HG03159 (cell line): Measurements from ENCODE around the gene LLPH.

Experiments used
- ATAC-seq: cut with Tn5 transposase; IDR thresholded peaks from one replicate; pipeline ENCODE4 v1.9.1; 2021; ENCODE audit warnings: mild to moderate bottlenecking, moderate library complexity; ENCODE audit not compliant: unreplicated experiment

The LLPH gene

DNA sequence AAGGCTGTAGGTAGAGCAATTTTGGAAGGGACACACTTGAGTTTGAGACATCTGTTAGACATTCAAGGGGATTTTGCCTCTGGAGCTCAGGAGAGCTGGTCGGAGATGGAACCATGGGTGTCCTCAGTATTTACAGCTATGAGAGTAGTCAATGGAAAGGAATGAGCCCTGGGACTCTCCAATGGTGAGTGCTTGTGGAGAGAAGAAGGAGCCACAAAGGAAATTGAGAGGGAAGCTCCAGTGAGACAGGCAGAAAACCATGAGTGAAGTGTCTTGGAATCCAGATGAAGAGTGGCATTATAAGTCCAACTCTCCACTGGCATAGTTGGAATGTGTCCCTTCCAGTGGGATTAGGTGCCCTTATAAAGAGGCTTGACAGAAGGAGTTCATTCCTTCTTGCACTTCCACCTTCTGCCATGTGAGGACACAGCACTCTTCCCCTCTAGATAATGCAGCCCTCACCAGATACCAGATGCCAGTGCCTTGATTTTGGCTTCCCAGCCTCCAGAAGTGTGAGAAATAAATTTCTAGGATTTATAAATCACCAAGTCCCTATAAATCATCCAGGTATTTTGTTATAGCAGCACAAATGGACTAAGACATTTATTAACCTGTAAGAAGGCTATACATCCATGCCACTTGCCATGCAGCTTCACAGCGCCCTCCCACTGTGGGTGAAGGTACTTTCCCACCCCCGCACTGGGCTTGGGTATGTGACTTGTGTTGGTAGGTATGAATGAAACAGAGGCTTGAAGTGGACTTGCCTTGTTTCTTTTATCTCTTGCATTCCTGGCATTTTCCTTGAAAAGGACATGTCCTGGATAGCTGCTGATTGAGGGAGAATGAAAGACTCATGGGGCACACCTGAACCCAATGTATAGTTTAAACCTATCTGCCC lies 27.3 kb downstream of the LLPH start:
- ATAC-seq: no peak

DNA sequence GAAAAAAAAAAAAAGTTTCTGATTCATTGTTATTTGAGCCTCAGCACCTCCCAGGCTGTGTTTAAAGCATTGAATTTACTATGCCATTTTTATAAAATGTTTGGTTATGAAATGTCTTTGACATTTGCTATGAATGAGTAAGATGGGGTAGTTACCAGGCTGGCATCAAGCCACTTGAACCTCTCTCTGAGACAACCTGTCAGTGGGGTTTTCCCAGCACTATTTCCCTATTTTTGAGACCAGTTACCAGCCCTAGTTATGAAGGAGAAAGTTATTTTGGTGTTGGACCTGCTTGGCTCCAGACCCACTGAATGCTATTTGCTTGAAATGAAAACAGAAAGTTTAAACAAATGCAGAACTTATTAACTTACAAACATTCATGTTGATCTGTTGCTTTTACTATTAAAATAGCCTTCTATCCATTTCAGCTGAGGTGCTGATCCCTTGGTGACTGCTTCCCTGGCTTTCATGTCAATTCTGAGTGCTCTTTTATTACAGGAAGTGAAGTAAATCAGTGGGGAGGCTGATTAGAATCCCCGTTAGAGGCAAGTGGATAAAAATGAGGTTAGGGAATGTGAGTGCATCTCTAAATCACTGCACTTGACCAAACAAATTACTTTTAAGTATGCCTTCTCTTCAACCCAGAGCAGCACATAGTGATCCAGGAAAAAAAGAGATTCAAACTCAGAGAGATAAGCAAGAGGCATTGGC lies 37.8 kb downstream of the LLPH start:
- ATAC-seq: peak; percentile 50

DNA sequence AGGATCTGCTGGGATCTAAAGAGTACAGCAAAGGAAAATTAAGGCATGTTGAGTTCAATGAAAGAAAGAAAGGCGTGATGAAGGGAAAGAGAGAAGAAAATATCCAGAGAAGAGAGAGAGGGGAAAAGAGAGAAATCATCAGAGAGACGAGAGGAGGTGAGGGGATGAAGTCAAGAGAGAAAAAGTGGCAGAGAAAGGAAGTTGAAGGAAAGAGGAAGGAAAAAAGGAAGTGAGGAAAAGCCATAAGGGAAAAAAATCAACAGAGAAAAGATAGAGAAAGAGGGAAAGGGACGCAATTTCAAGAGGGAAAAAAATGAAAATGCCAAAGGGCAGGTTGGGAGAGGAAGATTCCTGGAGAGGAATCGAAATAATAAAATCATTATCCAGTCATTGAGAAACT lies 40.4 kb downstream of the LLPH start:
- no peak for ATAC-seq

DNA sequence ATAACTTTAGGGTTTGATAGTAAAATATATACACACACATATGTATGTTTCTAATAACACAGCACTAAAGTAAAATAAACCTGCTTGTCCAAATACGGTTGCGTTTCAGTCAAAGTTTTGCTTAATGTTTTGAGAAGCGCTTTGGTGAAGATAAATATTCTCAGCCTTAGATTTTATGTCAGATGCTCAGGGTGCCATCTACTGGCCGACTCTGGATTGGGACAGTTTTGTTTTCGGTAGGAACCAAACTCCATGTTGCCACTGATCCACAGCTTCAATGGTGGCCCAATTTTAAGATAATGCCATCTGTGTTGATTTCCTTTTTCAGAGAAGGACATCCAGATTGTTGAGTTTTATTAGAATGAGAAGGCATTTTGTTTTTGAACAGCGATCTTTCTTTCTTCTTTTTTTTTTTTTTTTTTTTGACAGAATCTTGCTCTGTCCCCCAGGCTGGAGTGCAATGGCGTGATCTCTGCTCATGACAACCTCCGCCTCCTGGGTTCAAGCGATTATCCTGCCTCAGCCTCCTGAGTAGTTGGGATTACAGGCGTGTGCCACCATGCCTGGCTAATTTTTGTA lies 43.1 kb downstream of the LLPH start:
- ATAC-seq: peak; percentile 88

DNA sequence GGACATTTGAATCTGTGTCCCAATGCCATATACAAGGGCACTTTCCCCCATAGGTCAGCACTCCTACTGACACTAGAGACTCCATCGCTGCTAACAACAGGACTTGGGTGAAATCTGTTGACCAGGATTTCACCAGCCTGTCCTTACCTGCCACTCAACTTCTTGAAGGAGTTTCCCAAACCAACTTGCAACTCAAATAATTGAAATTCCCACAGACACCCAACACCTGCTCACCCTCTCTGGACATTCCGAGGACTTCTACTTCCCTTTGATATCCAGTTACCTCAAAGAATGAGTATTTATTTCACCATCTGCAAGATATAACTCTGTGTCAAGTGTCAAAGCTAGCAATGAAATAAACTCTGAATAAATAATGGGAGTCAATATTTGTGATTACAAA lies 44.6 kb downstream of the LLPH start:
- no peak for ATAC-seq

DNA sequence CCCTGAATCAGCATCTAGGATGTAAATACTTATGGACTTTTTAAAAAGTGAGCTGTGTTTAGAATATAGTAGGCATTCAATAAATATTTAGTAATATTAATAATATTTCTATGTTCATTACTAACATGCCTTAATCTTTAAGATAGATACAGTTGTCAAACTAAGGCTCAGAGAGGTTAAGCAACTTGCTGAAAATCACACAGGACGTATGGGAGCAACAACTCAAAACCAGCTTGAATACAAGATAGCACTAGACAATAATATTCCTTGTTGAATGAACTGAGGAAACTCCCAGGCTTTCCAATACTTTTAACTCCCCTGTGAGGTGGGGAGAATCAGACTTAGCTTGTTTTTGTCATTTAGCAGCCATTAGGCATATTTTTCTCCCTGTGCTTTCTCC lies 45.3 kb downstream of the LLPH start:
- ATAC-seq: no peak

DNA sequence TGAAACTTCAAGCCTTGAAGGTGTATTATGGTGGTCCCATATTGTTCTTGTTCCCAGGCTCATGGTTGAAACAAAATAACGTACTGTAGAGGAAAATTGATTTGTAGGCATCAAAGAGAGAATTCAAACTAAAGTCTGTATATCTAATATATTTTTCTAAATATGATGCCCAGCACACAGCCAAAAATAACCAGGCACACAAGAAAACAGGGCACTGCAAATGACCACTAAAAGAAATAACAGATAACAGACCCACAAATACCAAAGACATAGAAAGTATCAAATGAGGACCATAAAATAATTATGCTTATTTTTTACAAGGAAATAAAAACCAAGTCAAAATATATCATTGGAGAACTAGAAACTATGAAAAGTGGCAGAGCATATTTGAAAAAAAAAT lies 46.8 kb downstream of the LLPH start:
- no peak for ATAC-seq

DNA sequence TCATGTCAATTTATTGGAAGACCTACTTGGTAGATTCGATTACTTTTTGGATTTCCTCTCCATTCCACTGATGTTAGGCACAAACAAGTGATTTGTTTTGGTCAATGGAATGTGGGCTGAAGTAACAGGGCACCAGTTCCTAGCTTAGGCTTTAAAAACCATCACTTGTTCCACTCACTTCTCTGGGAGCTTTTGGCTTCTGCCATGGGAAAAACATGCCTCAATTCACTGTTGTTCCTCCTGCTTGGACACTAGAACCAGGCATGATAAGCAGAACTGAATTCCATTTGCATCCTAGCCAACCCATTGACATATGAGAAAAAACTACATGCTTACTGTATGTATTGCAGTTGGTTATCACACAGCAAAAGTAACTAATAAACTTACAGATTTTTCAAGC lies 47.8 kb downstream of the LLPH start:
- ATAC-seq: no peak

DNA sequence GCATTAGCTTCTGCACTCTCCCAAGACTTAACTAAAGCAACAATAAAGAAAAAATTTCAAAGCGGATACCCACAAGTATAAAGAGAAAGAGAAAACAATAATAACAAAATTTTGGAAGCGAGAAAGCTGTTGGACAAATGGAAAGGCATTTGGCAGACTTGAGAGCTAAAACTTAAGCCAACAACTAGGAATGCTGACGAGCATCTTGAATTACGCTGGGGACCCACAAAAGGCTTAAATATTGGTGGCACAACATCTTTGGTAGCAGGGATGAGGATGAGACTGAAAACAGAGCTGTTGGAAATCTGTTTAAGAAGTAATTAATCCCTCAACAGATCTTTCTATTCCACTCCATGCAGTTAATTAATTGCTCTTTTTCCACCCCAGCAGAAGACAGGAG lies 49.8 kb downstream of the LLPH start:
- no peak for ATAC-seq

DNA sequence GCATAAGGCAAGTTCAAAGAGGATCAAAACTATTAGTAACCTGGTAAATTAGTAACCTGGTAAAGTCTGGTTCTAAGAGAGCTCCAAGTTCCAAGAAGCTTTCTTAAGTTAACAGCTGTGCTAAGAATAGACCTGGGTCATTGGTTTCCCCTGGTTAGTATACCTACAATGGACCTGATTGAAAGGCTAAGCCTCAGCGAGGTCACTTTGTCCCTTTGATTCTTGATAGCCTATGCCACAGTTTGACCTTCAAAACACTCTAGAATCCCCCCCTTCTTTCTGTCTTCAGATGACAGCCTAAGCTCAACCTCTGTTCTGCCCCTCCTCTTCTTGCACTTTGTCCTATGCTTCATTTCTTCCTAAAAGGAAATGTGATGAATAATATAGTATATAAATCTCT lies 53.0 kb downstream of the LLPH start:
- no peak for ATAC-seq

DNA sequence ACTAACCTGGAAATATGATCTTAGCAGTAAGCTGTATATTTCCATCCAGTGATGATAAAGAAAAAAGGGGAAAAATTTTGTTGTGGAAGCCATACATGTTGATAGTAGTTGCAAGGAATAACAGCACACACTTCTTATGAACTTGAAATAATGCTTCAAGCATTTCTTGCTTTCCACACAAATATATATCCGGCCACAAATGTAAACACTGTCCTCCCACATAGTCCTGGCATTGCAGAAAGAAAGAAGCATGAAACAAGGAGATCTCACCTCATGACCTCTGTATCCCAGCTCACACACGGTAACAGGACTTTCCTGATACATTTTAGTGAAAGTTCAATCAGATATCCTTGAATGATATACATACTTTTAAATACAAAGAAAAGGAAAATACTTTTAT lies 56.0 kb downstream of the LLPH start:
- no peak for ATAC-seq

DNA sequence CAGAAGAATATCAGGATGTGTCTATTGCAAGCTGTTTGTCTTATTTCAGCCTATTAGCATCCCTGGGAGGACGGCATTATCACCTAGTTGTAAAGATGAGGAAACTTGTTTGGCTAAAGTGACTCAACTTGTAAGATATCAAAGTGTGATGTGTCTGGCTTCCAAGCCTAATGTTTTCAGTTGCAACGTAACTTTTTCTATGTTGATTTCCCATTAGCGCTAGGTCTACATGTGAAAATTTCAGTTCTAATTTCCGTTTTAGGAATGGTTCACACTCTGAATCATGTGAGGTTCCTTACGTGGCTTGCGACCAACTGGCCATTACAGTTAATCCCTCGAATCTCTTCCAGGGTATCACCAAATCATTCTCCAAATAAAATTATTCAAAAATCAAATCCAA lies 58.0 kb downstream of the LLPH start:
- ATAC-seq: peak; percentile 44

DNA sequence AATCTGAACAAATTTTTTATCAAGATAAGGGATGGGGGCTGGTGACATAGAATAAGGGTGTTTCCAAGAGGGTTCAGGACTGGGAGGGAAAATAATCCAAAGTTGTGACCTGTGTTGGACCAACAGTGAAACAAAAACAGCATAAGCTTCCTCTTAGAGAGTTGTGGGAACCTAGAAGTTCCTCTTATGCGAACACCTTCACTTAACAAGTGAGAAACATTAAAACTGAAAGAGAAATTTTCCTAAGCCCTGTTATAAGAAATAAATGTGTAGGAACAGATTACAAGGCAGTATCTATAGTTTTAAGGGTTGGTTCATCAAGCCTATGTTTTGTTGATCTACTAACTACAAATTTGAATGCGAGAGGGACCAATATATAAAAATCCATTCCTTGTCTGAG lies 58.4 kb downstream of the LLPH start:
- peak; percentile 68 for ATAC-seq

DNA sequence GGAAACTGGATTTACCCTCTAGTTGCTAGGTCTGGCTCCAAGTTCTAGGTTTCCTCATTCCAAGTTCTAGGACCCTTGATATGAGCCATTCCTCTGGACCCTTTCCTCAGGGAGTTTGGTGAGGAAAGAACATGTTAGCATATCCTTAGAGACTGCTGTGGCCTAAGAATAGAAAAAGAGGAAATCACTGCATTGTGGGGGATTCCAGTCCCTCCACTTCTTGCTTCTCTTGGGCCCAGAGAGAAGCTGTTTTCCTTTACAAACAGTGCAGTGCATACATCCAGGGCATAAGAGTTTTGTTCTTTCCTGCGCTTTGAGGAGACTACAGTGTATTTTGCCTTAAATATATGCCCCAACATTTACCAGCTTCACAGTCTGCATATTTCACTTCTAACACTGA lies 59.0 kb downstream of the LLPH start:
- no peak for ATAC-seq

DNA sequence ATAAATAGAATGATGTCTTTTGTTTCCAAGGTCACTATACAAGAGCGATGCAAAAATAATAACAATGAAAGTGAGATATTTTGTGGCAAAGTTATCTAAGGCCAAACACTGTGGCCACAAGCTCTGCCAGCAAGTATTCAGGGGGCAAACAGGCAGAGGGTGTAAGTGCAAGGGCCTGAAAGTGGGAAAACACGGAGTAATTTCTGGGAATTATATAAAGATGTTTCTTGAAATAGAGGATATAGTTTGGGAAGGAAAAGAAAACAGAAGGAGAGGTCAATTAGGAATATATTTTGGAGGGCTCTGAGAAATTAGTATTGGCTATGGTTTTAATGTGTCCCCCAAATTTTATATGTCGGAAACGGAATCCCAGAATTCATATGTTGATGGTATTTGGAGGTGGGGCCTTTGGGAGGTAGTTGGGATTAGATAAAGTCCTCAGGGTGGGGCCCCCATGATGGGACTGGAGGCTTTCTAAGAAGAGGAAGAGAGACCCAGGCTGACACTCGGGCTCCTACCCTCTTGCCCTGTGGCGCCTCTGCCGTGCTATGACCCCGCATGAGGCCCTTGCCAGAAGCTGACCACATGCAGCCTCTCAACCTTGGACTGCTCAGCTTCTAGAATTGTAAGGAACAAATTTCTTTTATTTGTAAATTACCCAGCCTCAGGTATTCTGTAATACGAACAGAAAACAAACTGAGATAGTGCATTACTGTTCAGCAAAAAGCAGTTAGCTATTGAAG lies 60.0 kb downstream of the LLPH start:
- no peak for ATAC-seq

DNA sequence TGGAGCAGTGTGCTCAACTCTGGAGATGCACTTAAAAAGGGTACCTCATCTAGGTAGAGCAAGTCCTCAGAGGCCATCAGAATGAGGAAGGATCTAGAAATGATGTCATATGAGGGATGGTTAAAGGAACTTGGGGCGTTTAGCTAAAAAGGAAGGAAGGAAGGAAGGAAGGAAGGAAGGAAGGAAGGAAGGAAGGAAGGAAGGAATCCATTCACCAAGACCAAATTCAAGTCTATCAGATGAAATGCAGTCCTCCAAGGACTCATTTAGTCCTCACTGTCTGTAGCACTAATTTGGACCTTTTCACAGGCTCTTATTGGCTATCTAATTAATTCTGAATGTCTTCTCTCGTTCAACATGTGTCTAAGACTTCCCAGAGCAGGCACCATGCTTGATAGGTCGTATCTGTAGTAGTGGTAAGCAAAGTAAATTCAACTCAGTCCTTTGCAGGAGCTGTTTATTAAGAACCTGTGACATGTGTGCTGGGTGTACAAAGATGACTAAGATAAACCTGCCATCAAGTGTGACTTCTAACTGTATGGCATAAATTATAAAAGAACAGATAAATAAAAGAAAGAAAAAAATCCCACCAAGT lies 63.5 kb downstream of the LLPH start:
- peak; percentile 6 for ATAC-seq
